ENCODE results near the gene GRM5.
A peak's percentile ranks its signal among the peaks of the same experiment; 100 is the strongest.

Gene GRM5

GRCh38 chr11:88689548-88690240, 376.1 kb downstream of the GRM5 start:
- no peak overlapping the region for H3K4me2 ChIP-seq (ENCODE audit: low read length)
- TF ChIP-seq CTCF (IDR thresholded peaks at IDR 0.05) = no peak
- H3K4me1 ChIP-seq = no peaks in the 10 kb centered on the region
- no peak overlapping the region for H3K4me3 ChIP-seq (ENCODE audit: low read depth, low read length)
- peak overlapping the region; percentile 46 for H2AFZ ChIP-seq
- no peaks in the 10 kb centered on the region for H3K27me3 ChIP-seq (ENCODE audit: control insufficient read depth, insufficient read depth, low read length)
- H3K27ac ChIP-seq = no peak overlapping the region
- H3K79me2 ChIP-seq = no peaks in the 10 kb centered on the region
- H3K9ac ChIP-seq = no peak overlapping the region
- no peaks in the 10 kb centered on the region for H3K36me3 ChIP-seq (ENCODE audit: control insufficient read depth, insufficient read depth, low read length)
- no peaks in the 10 kb centered on the region for H3K9me3 ChIP-seq (ENCODE audit: control insufficient read depth, low read length)

GRCh38 chr11:88683024-88683423, 382.8 kb downstream of the GRM5 start:
- Histone ChIP-seq H3K27me3 (ENCODE audit: control insufficient read depth, insufficient read depth, low read length) (no peaks in the 10 kb centered on the region), H3K9me3 (ENCODE audit: control insufficient read depth, low read length) (no peaks in the 10 kb centered on the region), H3K4me2 (ENCODE audit: low read length) (no peak overlapping the region), H3K36me3 (ENCODE audit: control insufficient read depth, insufficient read depth, low read length) (no peaks in the 10 kb centered on the region), H3K27ac (no peak overlapping the region), H3K4me3 (ENCODE audit: low read depth, low read length) (no peak overlapping the region), H3K79me2 (no peaks in the 10 kb centered on the region), H3K4me1 (no peaks in the 10 kb centered on the region), H3K9ac (no peak overlapping the region), H2AFZ (no peak overlapping the region)
- no peak for TF ChIP-seq CTCF (IDR thresholded peaks at IDR 0.05)

- Histone ChIP-seq H3K27ac (no peak overlapping the region), H3K4me2 (ENCODE audit: low read length) (no peak overlapping the region), H2AFZ (no peak overlapping the region), H3K9me3 (ENCODE audit: control insufficient read depth, low read length) (no peaks in the 10 kb centered on the region), H3K36me3 (ENCODE audit: control insufficient read depth, insufficient read depth, low read length) (no peaks in the 10 kb centered on the region), H3K27me3 (ENCODE audit: control insufficient read depth, insufficient read depth, low read length) (no peaks in the 10 kb centered on the region), H3K79me2 (no peaks in the 10 kb centered on the region), H3K4me3 (ENCODE audit: low read depth, low read length) (no peak overlapping the region), H3K9ac (no peak overlapping the region), H3K4me1 (no peaks in the 10 kb centered on the region)
- TF ChIP-seq CTCF (IDR thresholded peaks at IDR 0.05) = no peak
These were observed 385.0 kb downstream of the GRM5 start for GRCh38 chr11:88680806-88681205.

- H3K4me2 ChIP-seq (ENCODE audit: low read length) = no peak overlapping the region
- no peaks in the 10 kb centered on the region for H3K4me1 ChIP-seq
These were observed 399.4 kb downstream of the GRM5 start for GRCh38 chr11:88666364-88666763.

More at GRCh38 chr11:88666364-88666763, 399.4 kb downstream of the GRM5 start:
- no peak for TF ChIP-seq CTCF (IDR thresholded peaks at IDR 0.05)
- no peak overlapping the region for H2AFZ ChIP-seq
- H3K79me2 ChIP-seq = no peaks in the 10 kb centered on the region
- no peak overlapping the region for H3K27ac ChIP-seq
- H3K27me3 ChIP-seq (ENCODE audit: control insufficient read depth, insufficient read depth, low read length) = no peaks in the 10 kb centered on the region
- H3K36me3 ChIP-seq (ENCODE audit: control insufficient read depth, insufficient read depth, low read length) = no peaks in the 10 kb centered on the region
- no peaks in the 10 kb centered on the region for H3K9me3 ChIP-seq (ENCODE audit: control insufficient read depth, low read length)
- H3K9ac ChIP-seq = no peak overlapping the region
- H3K4me3 ChIP-seq (ENCODE audit: low read depth, low read length) = no peak overlapping the region

Measured in parathyroid adenoma (tissue), 2 donors.